Activated CD8-positive, alpha-beta memory T cell treated with anti-CD3 and anti-CD28 coated beads, Interleukin-2, amount 50 U/mL, for 1 hour (primary cell): ENCODE results near the gene SIDT2.
"Not testable (repeated sequence)": the region's sequence is repeated elsewhere in the genome, so short reads cannot be mapped to it uniquely, and the experiment has no call there.

Experiments
- DNase-seq: peaks from one replicate; pipeline ENCODE4 v3.0.0-alpha.2; 2020; ENCODE audit errors: extremely low read depth

SIDT2 gene

GRCh38 chr11:117178210-117179034, at the start of gene SIDT2:
SIDT2 (plus strand) TSS chr11:117178743; CDS start chr11:117179264, 521 bp downstream.
- peak; percentile 66 for DNase-seq

GRCh38 chr11:117130396-117130795, 48.1 kb upstream of the SIDT2 start:
- not testable (repeated sequence) for DNase-seq

- DNase-seq: no peak
Measured at GRCh38 chr11:117130879-117131278, 47.7 kb upstream of the SIDT2 start.

GRCh38 chr11:117134431-117134830, 44.1 kb upstream of the SIDT2 start:
- no peak for DNase-seq

- not testable (repeated sequence) for DNase-seq
Measured at GRCh38 chr11:117134979-117135378, 43.6 kb upstream of the SIDT2 start.

- DNase-seq: not testable (repeated sequence)
Measured at GRCh38 chr11:117137223-117138086, 41.1 kb upstream of the SIDT2 start.

GRCh38 chr11:117143390-117143789, 35.2 kb upstream of the SIDT2 start:
- no peak for DNase-seq

GRCh38 chr11:117143871-117144476, 34.6 kb upstream of the SIDT2 start, which contains the start of gene PAFAH1B2:
PAFAH1B2 (plus strand) TSS chr11:117144287; CDS start chr11:117152448, 8,161 bp downstream.
- DNase-seq: peak; percentile 84

- no peak for DNase-seq
Measured at GRCh38 chr11:117144477-117145392, 33.8 kb upstream of the SIDT2 start.

GRCh38 chr11:117145393-117145761, 33.2 kb upstream of the SIDT2 start:
- no peak for DNase-seq

- DNase-seq: no peak
Measured at GRCh38 chr11:117146521-117146920, 32.0 kb upstream of the SIDT2 start.

- DNase-seq: no peak
Measured at GRCh38 chr11:117152066-117152465, 26.5 kb upstream of the SIDT2 start.

GRCh38 chr11:117154468-117154867, 24.1 kb upstream of the SIDT2 start:
- no peak for DNase-seq

GRCh38 chr11:117157507-117157906, 21.0 kb upstream of the SIDT2 start:
- DNase-seq: no peak

GRCh38 chr11:117159892-117160291, 18.7 kb upstream of the SIDT2 start:
- no peak for DNase-seq

GRCh38 chr11:117160826-117161225, 17.7 kb upstream of the SIDT2 start:
- DNase-seq: no peak

GRCh38 chr11:117166491-117166890, 12.1 kb upstream of the SIDT2 start:
- DNase-seq: no peak

- no peak for DNase-seq
Measured at GRCh38 chr11:117169736-117170135, 8.8 kb upstream of the SIDT2 start.

GRCh38 chr11:117170210-117170609, 8.3 kb upstream of the SIDT2 start:
- no peak for DNase-seq

GRCh38 chr11:117171007-117171403, 7.5 kb upstream of the SIDT2 start:
- no peak for DNase-seq

- no peak for DNase-seq
Measured at GRCh38 chr11:117171404-117172061, 7.0 kb upstream of the SIDT2 start.
